Pons (tissue), 1 donor: Measurements from ENCODE around the gene JMJD1C.
"Not testable (repeated sequence)": the region's sequence is repeated elsewhere in the genome, so short reads cannot be mapped to it uniquely, and the experiment has no call there.

Experiments used
- DNase-seq: peaks from one replicate; pipeline ENCODE4 v3.0.0-alpha.2; 2016; ENCODE audit warnings: low spot score

The JMJD1C gene

DNA sequence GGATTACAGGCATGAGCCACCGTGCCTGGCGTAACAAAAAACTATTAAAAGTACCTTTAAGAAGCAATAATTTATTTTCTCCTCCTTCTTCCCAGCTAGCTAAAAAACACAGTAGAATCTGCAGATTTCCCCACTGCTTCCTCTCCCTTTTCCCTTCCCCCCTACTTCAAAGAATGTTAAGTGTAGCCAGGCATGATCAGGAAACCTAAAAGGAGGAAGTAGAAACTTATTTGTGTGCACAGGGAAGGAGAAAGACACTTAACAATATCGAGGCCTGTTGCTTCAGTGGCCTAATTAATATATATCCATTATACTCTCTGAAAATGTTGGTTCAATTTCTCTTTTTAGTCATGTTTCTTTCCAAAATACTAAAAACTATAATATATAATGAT is 204.9 kb downstream of the JMJD1C start:
- peak; percentile 81 for DNase-seq

DNA sequence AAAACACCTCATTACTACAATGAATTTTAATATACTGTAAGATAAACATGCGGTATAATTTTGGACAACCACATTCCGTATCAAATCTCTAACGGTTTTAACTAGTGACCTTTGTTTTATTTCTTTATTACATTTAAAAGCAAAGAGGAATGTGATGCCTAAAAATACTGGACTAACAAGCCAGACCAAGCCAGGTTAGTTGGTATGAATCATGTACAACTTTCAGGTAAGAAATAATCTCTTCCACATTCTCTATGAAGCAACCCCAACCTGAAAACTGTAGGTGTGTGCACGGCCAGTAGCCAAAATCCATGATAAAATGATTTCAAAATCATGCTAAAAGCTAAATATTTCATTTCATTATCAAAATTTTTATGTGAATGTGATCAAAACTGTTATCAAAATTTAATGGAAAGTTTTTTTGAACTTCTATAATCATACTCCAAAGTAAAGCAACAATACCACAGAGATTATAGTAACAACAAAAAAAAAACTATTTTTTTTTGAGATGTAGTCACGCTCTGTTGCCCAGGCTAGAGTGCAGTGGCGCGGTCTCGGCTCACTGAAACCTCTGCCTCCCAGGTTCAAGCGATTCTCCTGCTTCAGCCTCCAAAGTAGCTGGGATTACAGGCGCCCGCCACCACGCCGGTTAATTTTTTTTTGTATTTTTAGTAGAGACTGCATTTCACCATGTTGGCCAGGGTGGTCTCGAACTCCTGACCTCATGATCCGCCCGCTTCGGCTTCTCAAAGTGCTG is 205.5 kb downstream of the JMJD1C start:
- DNase-seq: no peak

DNA sequence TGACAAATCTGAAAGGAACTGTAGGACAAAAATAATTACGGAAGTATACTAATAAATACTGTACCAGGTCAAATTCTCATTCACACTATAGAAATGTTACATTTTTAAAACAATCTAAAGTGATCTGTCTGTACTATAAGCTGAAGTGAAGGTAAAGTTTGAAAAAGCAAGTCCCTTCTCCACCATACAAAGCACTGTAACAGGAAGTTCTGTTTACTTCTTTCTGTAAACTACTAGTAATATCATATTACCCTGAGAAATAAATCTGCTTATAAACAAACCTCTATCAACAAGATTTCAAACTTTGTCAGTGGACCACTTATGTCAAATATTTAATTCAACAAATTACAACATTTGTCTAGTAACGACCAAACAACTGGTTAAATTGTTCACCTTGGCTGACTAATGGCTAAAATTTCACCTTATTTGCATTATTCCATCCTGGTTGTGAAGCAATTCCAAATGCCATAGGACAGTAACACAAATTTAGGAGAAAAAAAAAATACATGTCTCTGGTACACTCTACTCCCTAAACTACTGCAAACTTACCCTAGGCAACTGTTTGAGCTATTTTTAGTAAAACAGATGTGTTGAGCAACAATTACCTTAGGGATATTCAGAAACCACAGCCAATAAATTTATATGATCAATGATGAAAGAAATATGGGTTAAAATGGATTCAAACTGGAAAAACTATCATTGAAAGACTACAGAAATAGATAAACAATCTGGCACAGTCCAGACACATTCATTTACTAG is 206.7 kb downstream of the JMJD1C start:
- DNase-seq: no peak

DNA sequence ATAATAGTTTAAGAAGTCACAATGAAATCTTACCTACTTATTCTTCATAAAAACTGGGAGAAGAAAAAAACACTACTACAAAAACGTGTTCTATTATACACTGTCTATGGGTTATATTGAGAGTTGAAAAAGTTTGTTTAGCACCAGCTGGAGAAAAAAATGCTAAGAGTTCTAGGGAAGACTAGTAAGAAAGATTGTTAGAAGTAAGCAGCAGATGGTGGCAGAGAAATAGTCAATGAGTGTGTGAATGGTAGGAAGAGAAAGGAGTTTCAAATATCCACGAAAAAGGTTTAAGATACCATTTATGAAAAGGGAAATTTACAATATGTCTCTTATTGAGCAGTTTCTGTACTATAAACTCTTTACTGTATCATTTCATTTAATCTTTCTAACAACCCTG is 208.0 kb downstream of the JMJD1C start:
- no peak for DNase-seq

GRCh38 chr10:63256009-63256773 is 209.6 kb downstream of the JMJD1C start:
- DNase-seq: peak; percentile 62

DNA sequence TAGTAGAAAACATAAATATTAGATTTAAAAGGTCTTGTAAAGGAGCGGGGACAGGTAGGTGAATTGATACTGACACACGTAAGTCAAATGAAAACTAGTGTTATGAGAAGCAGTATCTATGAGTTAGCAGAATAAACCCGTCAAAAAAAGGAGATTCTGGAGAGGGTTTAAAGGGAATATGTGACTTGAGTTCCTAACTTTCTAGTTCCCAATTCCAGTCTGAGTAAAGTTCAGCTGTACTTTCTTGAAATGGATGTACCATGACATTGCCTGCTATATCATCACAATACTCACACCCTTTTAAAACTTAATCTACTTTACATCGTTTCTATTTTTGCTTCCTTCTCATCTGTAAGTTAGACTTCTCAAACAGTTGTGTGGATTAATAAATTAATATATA is 210.5 kb downstream of the JMJD1C start:
- no peak for DNase-seq

DNA sequence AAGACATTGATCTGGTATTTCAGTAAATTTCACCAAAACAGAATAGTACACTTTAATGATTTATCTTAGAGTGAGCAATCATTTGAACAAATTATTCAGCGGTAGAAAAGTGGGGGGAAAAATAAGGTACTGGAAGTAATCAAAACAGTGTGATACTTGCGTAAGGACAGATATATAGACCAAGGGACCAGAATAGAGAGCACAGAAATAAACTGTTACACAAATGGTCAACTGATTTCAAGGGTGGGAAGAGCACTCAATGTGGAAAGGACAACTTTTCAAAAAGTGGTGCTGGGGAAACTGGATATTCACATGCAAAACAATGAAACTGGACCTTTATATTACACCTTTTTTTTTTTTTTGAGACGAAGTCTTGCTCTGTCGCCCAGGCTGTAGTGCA is 212.7 kb downstream of the JMJD1C start:
- DNase-seq: no peak

DNA sequence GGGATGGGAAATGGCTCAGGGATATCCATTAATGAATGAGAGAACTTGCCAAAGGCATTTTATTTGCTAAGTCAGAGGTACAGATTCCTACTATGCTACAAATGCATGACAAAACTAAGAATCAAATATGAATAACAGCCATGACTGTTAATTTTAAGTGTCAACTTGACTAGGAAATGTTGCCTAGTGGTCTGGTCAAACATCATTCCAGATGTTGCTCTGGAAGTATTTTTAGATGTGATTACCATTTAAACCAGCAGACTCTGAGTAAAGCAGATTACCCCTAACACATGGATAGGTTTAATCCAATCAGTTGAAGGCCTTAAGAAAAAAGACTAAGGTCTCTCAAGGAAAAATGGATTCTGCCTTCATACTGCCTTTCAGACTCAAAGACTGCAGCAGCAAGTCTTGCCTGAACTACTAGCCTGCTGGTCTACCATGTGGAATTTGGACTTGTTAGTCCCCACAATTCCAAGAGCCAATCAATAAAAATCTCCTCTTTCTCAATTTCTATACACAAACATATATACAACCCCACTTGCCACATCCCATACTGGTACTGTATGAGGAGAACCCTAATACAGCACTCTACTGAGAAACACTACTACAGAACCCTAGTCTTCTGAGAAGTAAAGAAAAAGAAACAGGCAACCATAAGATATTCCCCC is 213.5 kb downstream of the JMJD1C start:
- DNase-seq: no peak

- no peak for DNase-seq
Observed at GRCh38 chr10:63250032-63250431, 215.7 kb downstream of the JMJD1C start.

DNA sequence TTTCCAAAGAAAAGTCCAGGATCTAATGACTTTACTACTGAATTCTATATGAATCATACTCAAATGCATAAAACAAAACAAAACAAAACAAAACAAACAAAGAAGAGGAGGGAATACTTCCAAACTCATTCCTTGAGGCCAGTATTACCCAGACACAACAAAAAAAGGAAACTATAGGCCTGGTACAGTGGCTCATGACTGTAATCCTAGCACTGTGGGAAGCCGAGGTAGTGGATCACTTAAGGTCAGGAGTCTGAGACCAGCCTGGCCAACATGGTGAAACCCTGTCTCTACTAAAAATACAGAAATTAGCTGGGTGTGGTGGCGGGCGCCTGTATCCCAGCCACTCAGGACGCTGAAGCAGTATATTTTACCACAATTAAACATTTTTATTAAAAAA is 218.0 kb downstream of the JMJD1C start:
- no peak for DNase-seq

DNA sequence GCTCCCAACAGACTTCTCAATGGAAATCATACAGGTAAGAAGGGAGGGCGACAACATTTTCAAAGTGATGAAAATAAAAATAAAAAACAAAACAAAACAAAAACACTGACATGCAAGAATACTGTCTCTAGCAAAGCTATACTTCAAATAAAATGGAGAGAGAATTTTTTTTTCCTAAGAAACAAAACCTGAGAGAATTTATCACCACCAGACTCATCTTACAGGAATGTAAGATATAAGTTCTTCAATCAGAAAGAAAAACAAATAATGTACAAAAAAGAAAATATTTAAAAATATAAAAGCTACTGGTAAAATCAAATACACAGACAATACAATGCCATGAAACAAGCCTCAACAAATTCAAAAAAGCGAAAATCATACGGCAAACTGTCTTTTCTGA is 219.4 kb downstream of the JMJD1C start:
- DNase-seq: no peak

GRCh38 chr10:63241841-63242281 is 223.9 kb downstream of the JMJD1C start:
- DNase-seq: no peak

DNA sequence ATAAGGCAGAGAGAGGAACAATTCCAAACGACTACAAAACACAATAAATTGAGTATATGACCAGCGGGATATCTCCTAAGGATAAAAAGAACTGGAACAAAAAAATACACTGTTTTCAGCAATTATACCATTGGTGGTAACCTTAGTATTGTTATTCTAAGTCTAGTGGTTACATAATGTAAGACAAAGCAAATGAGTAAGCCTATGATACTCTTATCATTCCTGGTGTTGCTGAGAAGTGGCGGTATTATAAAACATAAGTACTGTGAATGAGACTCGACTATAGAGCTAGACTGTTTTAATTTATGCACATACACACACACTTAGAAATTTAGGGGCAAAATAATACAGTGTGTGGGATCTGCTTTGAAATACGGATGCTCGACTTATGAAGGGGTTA is 225.0 kb downstream of the JMJD1C start:
- DNase-seq: no peak

DNA sequence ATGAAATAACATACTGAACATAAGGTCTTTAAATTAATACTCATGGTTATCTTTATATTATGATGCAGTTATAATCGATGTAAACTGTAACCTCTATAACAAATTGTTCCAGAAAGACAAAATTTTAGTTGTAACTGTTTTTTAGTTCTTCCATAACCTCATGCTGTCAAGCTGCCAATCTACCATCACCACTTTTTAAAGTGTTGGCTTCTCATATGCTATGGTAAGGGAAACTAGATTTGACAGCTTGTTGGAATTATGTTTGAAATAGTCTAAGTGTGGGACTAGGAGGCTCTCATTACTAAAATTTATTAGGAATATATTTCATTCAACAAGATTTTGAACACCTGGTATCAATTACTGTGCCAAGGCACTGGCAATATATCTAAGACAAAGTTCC is 227.3 kb downstream of the JMJD1C start:
- DNase-seq: no peak

- DNase-seq: no peak
Observed at GRCh38 chr10:63237396-63237795, 228.4 kb downstream of the JMJD1C start.

DNA sequence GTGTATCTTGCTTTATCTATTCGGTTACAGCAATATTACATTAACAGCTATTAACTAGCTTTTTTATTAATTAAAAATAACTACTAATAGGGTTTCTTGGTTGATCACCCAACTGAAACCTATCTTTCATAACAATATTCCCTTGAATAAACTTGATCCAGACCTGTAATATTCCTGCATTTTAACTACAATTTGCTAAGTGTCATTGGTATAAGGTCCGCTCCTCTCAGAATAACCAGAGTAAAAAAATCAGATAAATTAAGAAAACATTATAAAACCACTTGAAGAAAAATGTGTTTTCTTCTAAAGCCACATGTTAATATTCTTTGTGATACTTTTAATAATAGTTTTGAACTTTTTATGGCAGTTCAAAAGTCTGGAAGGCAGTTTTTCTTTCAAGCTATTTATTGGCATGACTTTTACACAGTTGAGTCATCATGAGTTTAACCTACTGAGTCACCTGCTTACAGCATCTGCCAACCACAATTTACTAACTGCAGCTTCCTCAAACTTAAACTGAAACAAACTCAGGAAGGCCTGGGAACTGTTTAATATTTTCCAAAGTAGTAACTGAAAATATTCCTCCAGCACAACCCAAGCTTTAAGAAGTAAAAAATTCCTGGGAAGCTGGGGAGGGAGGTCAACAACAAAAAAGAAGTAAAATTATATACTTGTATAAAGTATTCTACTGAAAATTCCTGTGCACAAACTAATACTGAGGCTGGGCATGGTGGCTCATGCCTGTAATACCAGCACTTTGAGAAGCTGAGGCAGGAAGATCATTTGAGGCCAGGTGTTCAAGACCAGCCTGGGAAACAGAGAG is 229.5 kb downstream of the JMJD1C start:
- DNase-seq: peak; percentile 43

GRCh38 chr10:63235136-63235535 is 230.6 kb downstream of the JMJD1C start:
- DNase-seq: not testable (repeated sequence)

DNA sequence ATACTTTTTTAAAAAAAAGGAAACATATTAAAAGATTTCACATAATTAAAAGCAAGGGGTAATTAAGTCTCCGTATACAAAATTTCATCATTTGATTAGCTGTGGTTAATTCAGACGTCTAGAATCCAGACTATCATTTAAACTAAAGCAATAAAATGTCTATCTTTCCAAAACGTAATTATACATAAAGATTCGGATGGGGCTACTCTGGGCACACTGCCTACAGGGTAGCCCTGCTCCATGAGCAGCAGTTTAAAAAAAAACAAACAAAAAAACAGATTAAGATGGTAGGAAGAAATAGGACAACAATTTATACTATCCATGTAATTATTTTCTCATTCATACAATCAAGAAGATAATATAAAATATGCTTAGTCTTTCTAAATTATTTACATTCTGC is 236.6 kb downstream of the JMJD1C start:
- no peak for DNase-seq

DNA sequence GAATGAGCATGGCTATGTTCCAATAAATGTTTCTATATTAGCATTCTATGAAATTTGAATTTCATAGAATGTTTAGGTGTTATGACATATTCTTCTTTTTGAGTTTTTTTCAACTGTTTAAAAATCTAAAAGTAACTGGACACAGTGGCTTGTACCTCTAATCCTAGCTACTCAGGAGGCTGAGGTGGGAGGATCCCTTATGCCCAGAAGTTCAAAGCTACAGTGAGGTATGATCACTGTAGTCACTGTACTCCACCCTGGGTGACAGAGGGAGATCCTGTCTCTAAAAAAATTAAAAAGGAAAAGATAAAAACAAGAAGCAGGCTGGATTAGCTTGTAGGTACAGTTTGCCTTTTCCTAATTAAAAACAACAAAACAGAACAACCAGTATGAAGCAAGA is 237.5 kb downstream of the JMJD1C start:
- no peak for DNase-seq

DNA sequence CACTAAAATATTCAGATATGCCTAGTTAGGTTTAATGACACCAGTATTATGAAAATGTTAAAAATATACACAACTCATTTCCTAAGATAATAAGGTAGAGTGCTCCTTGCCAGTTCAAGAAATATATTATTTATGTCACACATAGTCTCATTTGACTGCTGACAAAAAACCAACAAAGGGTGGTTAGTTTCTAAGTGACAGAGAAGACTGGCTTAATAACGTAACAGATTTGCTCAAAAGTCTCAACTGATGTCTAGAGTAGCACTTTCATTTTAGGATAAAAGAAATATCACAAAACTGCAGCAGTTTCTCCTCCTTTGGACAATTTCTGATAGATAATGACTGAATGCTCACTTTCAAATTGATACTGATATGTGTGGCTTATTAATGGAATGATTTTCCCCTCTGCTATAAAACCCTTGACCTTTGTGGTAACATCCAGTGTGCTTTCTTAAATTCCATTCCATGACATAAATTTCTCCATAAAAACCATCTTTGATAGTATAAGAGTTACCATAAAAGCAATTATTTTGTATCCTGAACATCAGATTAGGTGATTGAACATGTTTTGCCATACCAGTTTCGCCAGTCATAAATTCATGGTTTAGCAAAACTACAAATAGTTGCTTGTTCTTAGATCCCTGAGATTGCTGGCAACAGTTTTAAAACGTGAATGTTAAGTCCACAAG is 238.4 kb downstream of the JMJD1C start:
- no peak for DNase-seq

- DNase-seq: no peak
Observed at GRCh38 chr10:63224241-63224640, 241.5 kb downstream of the JMJD1C start.
